ENCODE data around the gene SCN1B. TPM values are rescaled to one million over a fixed set of nuclear protein-coding genes. Genes with fewer than 3 reads are reported as not detected.

The SCN1B gene
- total and polyA plus RNA-seq, 10 of the 15 experiments (the other 5 are each of a cell fraction or from before 2014, with no cell fraction given), result 0.04 to 0.54 (median 0.11) TPM; not detected in 3

DNA sequence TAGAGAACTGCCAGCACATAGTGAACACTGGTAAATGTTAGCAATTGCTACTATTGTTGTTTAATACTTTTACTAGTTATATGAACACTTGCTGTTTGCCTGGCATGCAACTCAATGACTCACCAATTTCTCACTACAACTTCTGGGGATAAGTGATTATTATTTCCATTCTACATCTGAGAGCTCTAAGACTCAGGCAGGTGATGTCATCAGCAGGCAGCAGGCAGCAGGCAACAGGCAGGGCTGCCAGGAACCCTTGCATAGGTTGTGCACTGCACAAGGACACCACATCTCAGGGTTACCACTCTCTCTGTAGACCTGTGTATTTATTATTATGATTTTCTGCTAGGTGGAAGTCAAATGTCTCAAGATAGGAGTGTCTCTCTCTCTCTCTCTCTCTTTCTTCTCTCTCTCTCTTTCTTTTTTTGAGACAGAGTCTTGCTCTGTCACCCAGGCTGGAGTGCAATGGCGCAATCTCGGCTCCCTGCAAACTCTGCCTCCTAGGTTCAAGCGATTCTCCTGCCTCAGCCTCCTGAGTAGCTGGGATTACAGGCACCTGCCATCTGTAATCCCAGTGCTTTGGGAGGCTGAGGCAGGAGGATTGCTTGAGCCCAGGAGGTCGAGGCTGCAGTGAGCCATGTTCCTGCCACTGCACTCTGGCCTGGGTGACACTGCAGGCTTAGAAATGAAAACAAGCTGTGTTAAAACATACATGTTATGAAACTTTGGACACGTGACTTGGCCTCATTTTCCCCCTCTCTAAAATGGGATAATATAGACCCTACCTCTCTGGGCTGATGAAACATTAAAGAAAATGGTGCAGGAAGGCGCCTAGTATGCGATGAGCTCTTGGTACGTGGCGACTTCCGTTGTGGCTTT lies 33.9 kb downstream of the SCN1B start:
- ChIA-PET POLR2A (no interaction called here), RAD21 (ENCODE audit: unreplicated experiment) (interaction anchor here (1.2 kb wide), 1 partner anchor 72 kb away, joined by 3 read pairs; no protein-coding TSS in a partner anchor), CTCF (interaction anchor here (0.6 to 1.0 kb wide), 3 partner anchors 21 to 1313 kb away, joined by 4 to 6 read pairs (median 4); no protein-coding TSS in a partner anchor), SMC1A (ENCODE audit: uncharacterized antibody, unreplicated experiment) (interaction anchor here (1.6 kb wide), 1 partner anchor 73 kb away, joined by 7 read pairs; no protein-coding TSS in a partner anchor)
- no peak for ATAC-seq
- no TSS peak for BruUV-seq (replicated peaks)
- no peak overlapping the region for H3K27ac ChIP-seq (ENCODE audit: control insufficient read depth, insufficient read depth)
- WGBS (ENCODE audit: insufficient coverage, insufficient replicate concordance, low lambda C conversion rate, missing lambda C conversion rate), result 39% methylated on average over 9 of the region's 10 CpGs
- intact Hi-C loops (cut with micrococcal nuclease; ENCODE audit: unreplicated experiment) (no loop called here), in situ Hi-C loops (cut with MboI) (no loop called here)
- no peaks in the 10 kb centered on the region for H3K27me3 ChIP-seq (replicated peaks in 1 of 2; ENCODE audit: control insufficient read depth in 2 of 2, insufficient read depth in 2 of 2, low read length in 1 of 2)
- H3K4me3 ChIP-seq, result no peak overlapping the region
- peaks cover 4% of the 10 kb centered on the region; the same call in 1 of the 2 replicates for H3K4me1 ChIP-seq (ENCODE audit: control insufficient read depth, insufficient read depth, low read length)
- no peak for FAIRE-seq
- H4K20me1 ChIP-seq (ENCODE audit: control insufficient read depth, insufficient read depth), result no peaks in the 10 kb centered on the region
- no peak overlapping the region for H3K9ac ChIP-seq (ENCODE audit: control insufficient read depth, insufficient read depth, low read length)
- H3K79me2 ChIP-seq (ENCODE audit: control insufficient read depth, insufficient read depth, low read length), result no peaks in the 10 kb centered on the region
- DNase-seq (ENCODE audit: low read depth, low spot score), result no peak
- no peak overlapping the region for H2AFZ ChIP-seq (ENCODE audit: control insufficient read depth, low read depth, low read length)
- no peaks in the 10 kb centered on the region for H3K9me3 ChIP-seq (replicated peaks; ENCODE audit: control insufficient read depth, insufficient read depth, low read length)
- H3K36me3 ChIP-seq (ENCODE audit: control insufficient read depth in 2 of 2, insufficient read depth in 2 of 2, low read length in 1 of 2), result no peaks in the 10 kb centered on the region
- no peak overlapping the region for H3K4me2 ChIP-seq (ENCODE audit: control insufficient read depth, insufficient read depth)
- TF ChIP-seq SPI1 (IDR thresholded peaks at IDR 0.05; ENCODE audit: borderline replicate concordance, insufficient read depth, low read depth, low read length), result no peak
- TF ChIP-seq, protein P1, sequence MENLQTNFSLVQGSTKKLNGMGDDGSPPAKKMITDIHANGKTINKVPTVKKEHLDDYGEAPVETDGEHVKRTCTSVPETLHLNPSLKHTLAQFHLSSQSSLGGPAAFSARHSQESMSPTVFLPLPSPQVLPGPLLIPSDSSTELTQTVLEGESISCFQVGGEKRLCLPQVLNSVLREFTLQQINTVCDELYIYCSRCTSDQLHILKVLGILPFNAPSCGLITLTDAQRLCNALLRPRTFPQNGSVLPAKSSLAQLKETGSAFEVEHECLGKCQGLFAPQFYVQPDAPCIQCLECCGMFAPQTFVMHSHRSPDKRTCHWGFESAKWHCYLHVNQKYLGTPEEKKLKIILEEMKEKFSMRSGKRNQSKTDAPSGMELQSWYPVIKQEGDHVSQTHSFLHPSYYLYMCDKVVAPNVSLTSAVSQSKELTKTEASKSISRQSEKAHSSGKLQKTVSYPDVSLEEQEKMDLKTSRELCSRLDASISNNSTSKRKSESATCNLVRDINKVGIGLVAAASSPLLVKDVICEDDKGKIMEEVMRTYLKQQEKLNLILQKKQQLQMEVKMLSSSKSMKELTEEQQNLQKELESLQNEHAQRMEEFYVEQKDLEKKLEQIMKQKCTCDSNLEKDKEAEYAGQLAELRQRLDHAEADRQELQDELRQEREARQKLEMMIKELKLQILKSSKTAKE (IDR thresholded peaks at IDR 0.05; ENCODE audit: low read depth, poor library complexity, severe bottlenecking), result no peak
- no peak for TF ChIP-seq EP300 (IDR thresholded peaks at IDR 0.05; ENCODE audit: borderline replicate concordance in 1 of 2, control insufficient read depth in 1 of 2, low read depth in 2 of 2, low read length in 2 of 2)
- no peak for TF ChIP-seq NFXL1 (IDR thresholded peaks at IDR 0.05; ENCODE audit: borderline replicate concordance)
- TF ChIP-seq ATF7 (IDR thresholded peaks at IDR 0.05; ENCODE audit: low read depth), result no peak
- TF ChIP-seq KLF5 (IDR thresholded peaks at IDR 0.05; ENCODE audit: partially characterized antibody), result no peak
- TF ChIP-seq ZZZ3 (IDR thresholded peaks at IDR 0.05; ENCODE audit: control insufficient read depth, insufficient read length, low read depth), result no peak
- TF ChIP-seq, protein P2, sequence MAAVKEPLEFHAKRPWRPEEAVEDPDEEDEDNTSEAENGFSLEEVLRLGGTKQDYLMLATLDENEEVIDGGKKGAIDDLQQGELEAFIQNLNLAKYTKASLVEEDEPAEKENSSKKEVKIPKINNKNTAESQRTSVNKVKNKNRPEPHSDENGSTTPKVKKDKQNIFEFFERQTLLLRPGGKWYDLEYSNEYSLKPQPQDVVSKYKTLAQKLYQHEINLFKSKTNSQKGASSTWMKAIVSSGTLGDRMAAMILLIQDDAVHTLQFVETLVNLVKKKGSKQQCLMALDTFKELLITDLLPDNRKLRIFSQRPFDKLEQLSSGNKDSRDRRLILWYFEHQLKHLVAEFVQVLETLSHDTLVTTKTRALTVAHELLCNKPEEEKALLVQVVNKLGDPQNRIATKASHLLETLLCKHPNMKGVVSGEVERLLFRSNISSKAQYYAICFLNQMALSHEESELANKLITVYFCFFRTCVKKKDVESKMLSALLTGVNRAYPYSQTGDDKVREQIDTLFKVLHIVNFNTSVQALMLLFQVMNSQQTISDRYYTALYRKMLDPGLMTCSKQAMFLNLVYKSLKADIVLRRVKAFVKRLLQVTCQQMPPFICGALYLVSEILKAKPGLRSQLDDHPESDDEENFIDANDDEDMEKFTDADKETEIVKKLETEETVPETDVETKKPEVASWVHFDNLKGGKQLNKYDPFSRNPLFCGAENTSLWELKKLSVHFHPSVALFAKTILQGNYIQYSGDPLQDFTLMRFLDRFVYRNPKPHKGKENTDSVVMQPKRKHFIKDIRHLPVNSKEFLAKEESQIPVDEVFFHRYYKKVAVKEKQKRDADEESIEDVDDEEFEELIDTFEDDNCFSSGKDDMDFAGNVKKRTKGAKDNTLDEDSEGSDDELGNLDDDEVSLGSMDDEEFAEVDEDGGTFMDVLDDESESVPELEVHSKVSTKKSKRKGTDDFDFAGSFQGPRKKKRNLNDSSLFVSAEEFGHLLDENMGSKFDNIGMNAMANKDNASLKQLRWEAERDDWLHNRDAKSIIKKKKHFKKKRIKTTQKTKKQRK (IDR thresholded peaks at IDR 0.05; ENCODE audit: low read depth, low read length), result no peak
- TF ChIP-seq, protein P3, sequence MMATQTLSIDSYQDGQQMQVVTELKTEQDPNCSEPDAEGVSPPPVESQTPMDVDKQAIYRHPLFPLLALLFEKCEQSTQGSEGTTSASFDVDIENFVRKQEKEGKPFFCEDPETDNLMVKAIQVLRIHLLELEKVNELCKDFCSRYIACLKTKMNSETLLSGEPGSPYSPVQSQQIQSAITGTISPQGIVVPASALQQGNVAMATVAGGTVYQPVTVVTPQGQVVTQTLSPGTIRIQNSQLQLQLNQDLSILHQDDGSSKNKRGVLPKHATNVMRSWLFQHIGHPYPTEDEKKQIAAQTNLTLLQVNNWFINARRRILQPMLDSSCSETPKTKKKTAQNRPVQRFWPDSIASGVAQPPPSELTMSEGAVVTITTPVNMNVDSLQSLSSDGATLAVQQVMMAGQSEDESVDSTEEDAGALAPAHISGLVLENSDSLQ (IDR thresholded peaks at IDR 0.05), result no peak
- no peak for TF ChIP-seq MTA2 (IDR thresholded peaks at IDR 0.05; ENCODE audit: low read depth)
- TF ChIP-seq, protein P4, sequence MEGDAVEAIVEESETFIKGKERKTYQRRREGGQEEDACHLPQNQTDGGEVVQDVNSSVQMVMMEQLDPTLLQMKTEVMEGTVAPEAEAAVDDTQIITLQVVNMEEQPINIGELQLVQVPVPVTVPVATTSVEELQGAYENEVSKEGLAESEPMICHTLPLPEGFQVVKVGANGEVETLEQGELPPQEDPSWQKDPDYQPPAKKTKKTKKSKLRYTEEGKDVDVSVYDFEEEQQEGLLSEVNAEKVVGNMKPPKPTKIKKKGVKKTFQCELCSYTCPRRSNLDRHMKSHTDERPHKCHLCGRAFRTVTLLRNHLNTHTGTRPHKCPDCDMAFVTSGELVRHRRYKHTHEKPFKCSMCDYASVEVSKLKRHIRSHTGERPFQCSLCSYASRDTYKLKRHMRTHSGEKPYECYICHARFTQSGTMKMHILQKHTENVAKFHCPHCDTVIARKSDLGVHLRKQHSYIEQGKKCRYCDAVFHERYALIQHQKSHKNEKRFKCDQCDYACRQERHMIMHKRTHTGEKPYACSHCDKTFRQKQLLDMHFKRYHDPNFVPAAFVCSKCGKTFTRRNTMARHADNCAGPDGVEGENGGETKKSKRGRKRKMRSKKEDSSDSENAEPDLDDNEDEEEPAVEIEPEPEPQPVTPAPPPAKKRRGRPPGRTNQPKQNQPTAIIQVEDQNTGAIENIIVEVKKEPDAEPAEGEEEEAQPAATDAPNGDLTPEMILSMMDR (IDR thresholded peaks at IDR 0.05 in 2 of 3, conservative IDR thresholded peaks at IDR 0.05 in 1 of 3; ENCODE audit: control insufficient read depth in 2 of 3, extremely low read depth in 1 of 3, insufficient read depth in 1 of 3, low read depth in 3 of 3, low read length in 3 of 3), result no peak
- no peak for TF ChIP-seq IKZF1 (conservative IDR thresholded peaks at IDR 0.05)
- TF ChIP-seq IKZF2 (IDR thresholded peaks at IDR 0.05), result no peak
